H9 (cell line): ENCODE results near the gene TRIO. TPM values are rescaled to one million over a fixed set of nuclear protein-coding genes. Genes with fewer than 3 reads are reported as not detected.

Experiments
- DNase-seq: peaks from one replicate; pipeline ENCODE4 v3.0.0-alpha.2; 2017
- H2AFZ ChIP-seq: one replicate; pipeline ENCODE4 v1.6.1; 2013; ENCODE audit warnings: mild to moderate bottlenecking, low read length, control low read depth, moderate library complexity
- H2AK5ac ChIP-seq: 2 replicates; pipeline ENCODE4 v1.6.1; 2013; ENCODE audit warnings: low read length, control low read depth, mixed read lengths; ENCODE audit not compliant: insufficient read length
- H2BK120ac ChIP-seq: one replicate; pipeline ENCODE4 v1.6.1; 2013; ENCODE audit warnings: low read depth, mild to moderate bottlenecking, low read length, control low read depth, inconsistent platforms; ENCODE audit not compliant: poor library complexity, severe bottlenecking
- H2BK12ac ChIP-seq: 2 replicates; pipeline ENCODE4 v1.6.1; 2013; ENCODE audit warnings: low read length, control low read depth, mixed read lengths, low read depth; ENCODE audit not compliant: insufficient read length
- H2BK15ac ChIP-seq: 2 replicates; pipeline ENCODE4 v1.6.1; 2013; ENCODE audit warnings: low read depth, low read length, control low read depth
- H2BK20ac ChIP-seq: one replicate; pipeline ENCODE4 v1.6.1; 2013; ENCODE audit warnings: low read depth, mild to moderate bottlenecking, low read length, control low read depth, inconsistent platforms; ENCODE audit not compliant: poor library complexity, severe bottlenecking
- H2BK5ac ChIP-seq: 2 replicates; pipeline ENCODE4 v1.6.1; 2013; ENCODE audit warnings: low read length, control low read depth, mixed read lengths; ENCODE audit not compliant: insufficient read length
- H3K14ac ChIP-seq: 2 replicates; pipeline ENCODE4 v1.6.1; 2013; ENCODE audit warnings: low read length, control low read depth; ENCODE audit not compliant: insufficient read depth
- H3K18ac ChIP-seq: 2 replicates; pipeline ENCODE4 v1.6.1; 2013; ENCODE audit warnings: low read depth, mild to moderate bottlenecking, mixed read lengths, low read length, control low read depth; ENCODE audit not compliant: insufficient read length
- H3K23ac ChIP-seq: 2 replicates; pipeline ENCODE4 v1.6.1; 2013; ENCODE audit warnings: low read length, control low read depth, mixed read lengths, low read depth; ENCODE audit not compliant: insufficient read length
- H3K23me2 ChIP-seq: 2 replicates; pipeline ENCODE4 v1.6.1; 2013; ENCODE audit warnings: low read depth, mild to moderate bottlenecking, mixed read lengths, low read length, control low read depth; ENCODE audit not compliant: insufficient read length, poor library complexity, severe bottlenecking
- H3K27ac ChIP-seq: 2 replicates; pipeline ENCODE4 v1.5.1; 2013; ENCODE audit warnings: low read length, control low read depth, mixed read lengths, low read depth; ENCODE audit not compliant: insufficient read length
- H3K27me3 ChIP-seq: 2 replicates; pipeline ENCODE4 v1.6.1; 2013; ENCODE audit warnings: low read length, control low read depth, inconsistent platforms; ENCODE audit not compliant: insufficient read depth
- H3K4ac ChIP-seq: 2 replicates; pipeline ENCODE4 v1.6.1; 2013; ENCODE audit warnings: low read depth, mild to moderate bottlenecking, control low read depth, inconsistent platforms, low read length, moderate library complexity
- H3K4me1 ChIP-seq: 2 replicates; pipeline ENCODE4 v1.6.1; 2013; ENCODE audit warnings: low read length, control low read depth, inconsistent platforms; ENCODE audit not compliant: insufficient read depth
- H3K4me2 ChIP-seq: 2 replicates; pipeline ENCODE4 v1.6.1; 2013; ENCODE audit warnings: low read length, control low read depth, mixed read lengths; ENCODE audit not compliant: insufficient read length, insufficient read depth
- H3K56ac ChIP-seq: 2 replicates; pipeline ENCODE4 v1.6.1; 2013; ENCODE audit warnings: low read depth, mild to moderate bottlenecking, mixed read lengths, low read length, control low read depth; ENCODE audit not compliant: insufficient read length
- H3K79me1 ChIP-seq: 2 replicates; pipeline ENCODE4 v1.6.1; 2013; ENCODE audit warnings: low read depth, mild to moderate bottlenecking, moderate library complexity, low read length, control low read depth, inconsistent platforms; ENCODE audit not compliant: insufficient read depth, poor library complexity, severe bottlenecking
- H3K79me2 ChIP-seq: 2 replicates; pipeline ENCODE4 v1.6.1; 2013; ENCODE audit warnings: low read length, control low read depth, inconsistent platforms; ENCODE audit not compliant: insufficient read depth
- H3K9ac ChIP-seq: 2 replicates; pipeline ENCODE4 v1.6.1; 2013; ENCODE audit warnings: low read length, control low read depth, mixed read lengths; ENCODE audit not compliant: insufficient read length; ENCODE audit errors: extremely low read depth
- H3K9me3 ChIP-seq: one replicate; pipeline ENCODE4 v1.6.1; 2013; ENCODE audit warnings: low read depth, low read length, inconsistent platforms; ENCODE audit not compliant: control insufficient read depth
- H3T11ph ChIP-seq: one replicate; pipeline ENCODE4 v1.6.1; 2013; ENCODE audit warnings: mild to moderate bottlenecking, low read length, control low read depth, inconsistent platforms
- H4K20me1 ChIP-seq: one replicate; pipeline ENCODE4 v1.6.1; 2013; ENCODE audit not compliant: control insufficient read depth, insufficient read length, insufficient read depth
- H4K5ac ChIP-seq: 2 replicates; pipeline ENCODE4 v1.6.1; 2013; ENCODE audit warnings: low read depth, mild to moderate bottlenecking, mixed read lengths, low read length, control low read depth; ENCODE audit not compliant: insufficient read length
- H4K8ac ChIP-seq: replicated peaks from 2 replicates; pipeline ENCODE4 v1.6.1; 2013; ENCODE audit warnings: low read length, control low read depth, mixed read lengths, low read depth; ENCODE audit not compliant: insufficient read length
- H4K91ac ChIP-seq: 2 replicates; pipeline ENCODE4 v1.6.1; 2013; ENCODE audit warnings: low read depth, mild to moderate bottlenecking, moderate library complexity, mixed read lengths, low read length, control low read depth; ENCODE audit not compliant: insufficient read length
- H3K27ac Mint-ChIP-seq, 3 experiments: 2 replicates in 2 of 3; 3 replicates in 1 of 3; pipeline ENCODE4 v1.8.0; 2020 to 2021; ENCODE audit warnings: mixed read lengths in 3 of 3, mild to moderate bottlenecking in 1 of 3, moderate library complexity in 1 of 3
- H3K27me3 Mint-ChIP-seq: 2 replicates; pipeline ENCODE4 v1.8.0; 2021; ENCODE audit warnings: low read depth, mild to moderate bottlenecking, moderate library complexity, mixed read lengths
- H3K36me3 Mint-ChIP-seq, 3 experiments: 2 replicates in 2 of 3; 3 replicates in 1 of 3; pipeline ENCODE4 v1.8.0; 2020 to 2021; ENCODE audit warnings: low read depth in 3 of 3, mixed read lengths in 3 of 3; ENCODE audit not compliant: insufficient read depth in 1 of 3
- H3K4me1 Mint-ChIP-seq, 2 experiments: 2 replicates each; pipeline ENCODE4 v1.8.0; 2020; ENCODE audit warnings: mixed read lengths in 2 of 2
- H3K4me3 Mint-ChIP-seq, 2 experiments: 2 replicates in 1 of 2; 3 replicates in 1 of 2; pipeline ENCODE4 v1.8.0; 2020 to 2021; ENCODE audit warnings: mild to moderate bottlenecking in 2 of 2, mixed read lengths in 2 of 2, moderate library complexity in 1 of 2
- H3K9me3 Mint-ChIP-seq, 2 experiments: 2 replicates in 1 of 2; 3 replicates in 1 of 2; pipeline ENCODE4 v1.8.0; 2020; ENCODE audit warnings: mild to moderate bottlenecking in 2 of 2, mixed read lengths in 2 of 2, moderate library complexity in 1 of 2
- CTCF ChIP-seq: fragments of 200-600 bp; sonication (generic); conservative IDR thresholded peaks from 3 replicates; pipeline ENCODE4 v1.8.0; 2021; ENCODE audit warnings: antibody characterized with exemption, mild to moderate bottlenecking
- WGBS: extraction: QIAGEN DNeasy Blood & Tissue Kit; methylation state at CpG from one replicate; pipeline ENCODE4 v1.1.7; 2013; ENCODE audit warnings: missing lambda C conversion rate, low lambda C conversion rate, mixed read lengths; ENCODE audit not compliant: insufficient read length; ENCODE audit errors: extremely low coverage; 5-methylcytosine and 5-hydroxymethylcytosine counted together
- total RNA-seq: library from RNA; stranded (reverse); gene quantifications from 2 replicates; pipeline ENCODE4 v1.2.1, GENCODE V29; 2021

Gene TRIO
- total RNA-seq, 1 experiment from 2014 or later: 87.8 TPM

DNA sequence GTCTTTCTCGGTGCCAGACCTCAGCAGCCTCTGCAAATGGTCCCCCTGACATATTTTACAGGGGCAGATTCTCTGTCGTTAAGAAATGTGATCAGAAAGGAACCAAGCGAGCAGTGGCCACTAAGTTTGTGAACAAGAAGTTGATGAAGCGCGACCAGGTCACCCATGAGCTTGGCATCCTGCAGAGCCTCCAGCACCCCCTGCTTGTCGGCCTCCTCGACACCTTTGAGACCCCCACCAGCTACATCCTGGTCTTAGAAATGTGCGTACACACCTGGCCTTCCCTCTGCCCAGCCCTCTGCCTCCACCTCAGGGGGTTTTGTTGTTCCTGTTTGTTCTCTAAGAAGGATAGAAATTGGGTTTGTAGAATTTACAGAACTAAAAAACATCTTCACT, 361.2 kb downstream of the TRIO start:
- Mint-ChIP-seq H3K27me3 (no peaks in the 10 kb centered on the region; the same call in 1 of the 2 replicates), H3K36me3 (peaks cover 18 to 38% (median 34%) of the 10 kb centered on the region in 3 experiments; a peak in 6 of 7 replicates), H3K4me3 (no peak overlapping the region), H3K27ac (no peak overlapping the region; a peak in 2 of 7 replicates), H3K9me3 (no peaks in the 10 kb centered on the region), H3K4me1 (0 out of 4 replicates have a peak, but pooled peaks cover 0 to 2% of the 10 kb centered on the region in 2 experiments)
- Histone ChIP-seq H2BK15ac (no peak overlapping the region), H3K56ac (no peak overlapping the region), H2BK12ac (no peak overlapping the region), H2BK20ac (no peak overlapping the region), H4K91ac (no peak overlapping the region), H4K5ac (no peak overlapping the region), H3K9ac (no peak overlapping the region), H3K4me1 (no peaks in the 10 kb centered on the region), H3K18ac (no peak overlapping the region), H2AK5ac (no peak overlapping the region), H4K8ac (no peak overlapping the region), H3T11ph (no peak overlapping the region), H3K27me3 (no peaks in the 10 kb centered on the region), H4K20me1 (no peaks in the 10 kb centered on the region), H3K4me2 (no peak overlapping the region), H3K23ac (no peak overlapping the region), H3K4ac (no peak overlapping the region), H3K27ac (no peak overlapping the region), H3K79me2 (no peaks in the 10 kb centered on the region), H2BK120ac (no peak overlapping the region), H3K79me1 (no peaks in the 10 kb centered on the region), H2AFZ (no peak overlapping the region), H3K9me3 (no peaks in the 10 kb centered on the region), H3K14ac (no peak overlapping the region), H3K23me2 (no peaks in the 10 kb centered on the region), H2BK5ac (no peak overlapping the region)
- no CpG with 5 or more reads among the region's 8 CpGs for WGBS
- no peak for DNase-seq
- TF ChIP-seq CTCF: no peak
